GM06990 (cell line): ENCODE data around the gene PHETA2.

Experiments used
- DNase-seq: peaks from one replicate; pipeline ENCODE4 v3.0.0-alpha.2; 2011; ENCODE audit not compliant: insufficient read length; ENCODE audit errors: extremely low read depth
- H3K27me3 ChIP-seq: replicated peaks from 2 replicates; pipeline ENCODE4 v1.6.0; 2011; ENCODE audit warnings: low read length; ENCODE audit not compliant: control insufficient read depth, insufficient read depth
- H3K36me3 ChIP-seq: 2 replicates; pipeline ENCODE4 v1.5.1; 2011; ENCODE audit warnings: low read length; ENCODE audit not compliant: control insufficient read depth, insufficient read depth
- H3K4me3 ChIP-seq: replicated peaks from 2 replicates; pipeline ENCODE4 v1.5.1; 2011; ENCODE audit warnings: low read depth, mild to moderate bottlenecking, control low read depth, low read length
- CTCF ChIP-seq: IDR thresholded peaks from 2 replicates; pipeline ENCODE4 v1.5.1; 2011; ENCODE audit warnings: low read length, control low read depth, mild to moderate bottlenecking, inconsistent platforms; ENCODE audit not compliant: insufficient read depth, poor library complexity, severe bottlenecking

Gene PHETA2

GRCh38 chr22:42076764-42077485, 2.9 kb downstream of the PHETA2 start:
- Histone ChIP-seq H3K4me3 (no peak overlapping the region), H3K27me3 (no peaks in the 10 kb centered on the region), H3K36me3 (no peaks in the 10 kb centered on the region; the same call in 1 of the 2 replicates)
- DNase-seq: no peak
- no peak for TF ChIP-seq CTCF

DNA sequence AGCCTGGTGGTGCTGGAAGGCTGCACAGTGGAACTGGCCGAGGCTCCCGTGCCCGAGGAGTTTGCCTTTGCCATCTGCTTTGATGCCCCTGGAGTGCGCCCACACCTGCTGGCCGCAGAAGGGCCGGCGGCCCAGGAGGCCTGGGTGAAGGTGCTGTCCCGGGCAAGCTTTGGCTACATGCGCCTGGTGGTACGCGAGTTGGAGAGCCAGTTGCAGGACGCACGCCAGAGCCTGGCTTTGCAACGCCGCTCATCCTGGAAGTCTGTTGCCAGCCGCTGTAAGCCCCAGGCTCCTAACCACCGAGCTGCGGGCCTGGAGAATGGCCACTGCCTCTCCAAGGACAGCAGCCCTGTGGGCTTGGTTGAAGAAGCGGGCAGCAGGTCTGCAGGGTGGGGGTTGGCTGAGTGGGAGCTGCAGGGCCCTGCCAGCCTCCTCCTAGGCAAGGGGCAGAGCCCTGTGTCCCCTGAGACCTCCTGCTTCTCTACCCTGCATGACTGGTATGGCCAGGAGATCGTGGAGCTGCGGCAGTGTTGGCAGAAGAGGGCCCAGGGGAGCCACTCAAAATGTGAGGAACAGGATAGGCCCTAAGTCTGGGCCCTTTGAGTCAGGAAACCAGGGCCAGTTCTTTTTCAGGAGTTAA, 3.6 kb downstream of the PHETA2 start:
- Histone ChIP-seq H3K27me3 (no peaks in the 10 kb centered on the region), H3K4me3 (no peak overlapping the region), H3K36me3 (peaks cover 2% of the 10 kb centered on the region; the same call in 1 of the 2 replicates)
- DNase-seq: no peak
- TF ChIP-seq CTCF: no peak

GRCh38 chr22:42078469-42079318, 4.6 kb downstream of the PHETA2 start:
- H3K27me3 ChIP-seq: no peaks in the 10 kb centered on the region
- peaks cover 2% of the 10 kb centered on the region for H3K36me3 ChIP-seq
- no peak for TF ChIP-seq CTCF
- peak overlapping the region; percentile 62 for H3K4me3 ChIP-seq
- DNase-seq: no peak

GRCh38 chr22:42079319-42080251, 5.5 kb downstream of the PHETA2 start, which contains the start of gene SMDT1:
SMDT1 (plus strand) TSS chr22:42079700; CDS start chr22:42079769, 69 bp downstream.
- DNase-seq: peak; percentile 99
- H3K27me3 ChIP-seq: no peaks in the 10 kb centered on the region
- peaks cover 8% of the 10 kb centered on the region for H3K36me3 ChIP-seq
- TF ChIP-seq CTCF: no peak
- peak within 1 kb of the TSS; percentile 90 for H3K4me3 ChIP-seq

DNA sequence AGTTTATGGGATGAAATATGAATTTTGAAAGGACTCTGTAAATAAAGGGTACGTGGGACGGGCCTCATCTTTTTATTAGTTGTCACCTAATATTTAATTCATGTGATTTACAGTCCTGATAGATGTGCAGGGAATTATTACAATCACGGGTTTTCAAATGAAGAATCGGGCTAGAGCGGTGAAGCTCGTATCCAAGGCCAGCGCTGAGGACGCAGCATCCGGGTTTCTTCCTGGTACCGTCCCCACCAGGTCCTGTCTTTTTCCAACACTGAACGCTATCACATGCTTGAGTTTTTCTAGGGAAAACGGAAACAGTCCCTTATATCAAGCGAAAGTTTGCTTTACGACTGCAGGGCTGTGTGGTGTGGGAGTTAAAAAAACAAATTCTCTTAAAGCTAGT, 6.2 kb downstream of the PHETA2 start:
- Histone ChIP-seq H3K27me3 (no peaks in the 10 kb centered on the region), H3K36me3 (peaks cover 10% of the 10 kb centered on the region), H3K4me3 (peak overlapping the region; percentile 90)
- no peak for DNase-seq
- TF ChIP-seq CTCF: no peak
